ENCODE results near the gene DAB1.

The DAB1 gene

DNA sequence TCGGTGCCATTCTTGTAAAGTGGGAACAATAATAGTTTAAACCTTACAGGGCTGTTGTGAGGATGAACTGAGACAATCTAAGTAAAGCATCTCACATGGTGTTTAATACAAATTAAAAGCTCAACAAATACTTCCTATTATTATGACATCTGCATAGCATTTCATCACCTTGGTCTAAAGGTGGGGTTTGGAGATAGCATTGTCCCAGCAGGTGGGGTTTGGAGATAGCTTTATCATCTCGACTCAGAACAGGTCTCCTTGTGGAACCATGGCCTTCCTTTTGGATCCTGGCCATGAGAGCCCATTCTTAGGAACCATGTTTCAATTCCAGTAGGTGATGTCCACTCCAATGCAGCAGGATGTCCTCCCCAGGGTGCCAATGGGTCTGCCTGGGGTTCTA lies 437.5 kb downstream of the DAB1 start:
- no peak for DNase-seq (ENCODE audit: low read depth, low spot score)

GRCh38 chr1:56985857-56986256 lies 438.0 kb downstream of the DAB1 start:
- no peak for DNase-seq (ENCODE audit: low read depth, low spot score)
- H3K4me3 ChIP-seq (ENCODE audit: low read length), result no peak overlapping the region

More for the DNA sequence above, 437.5 kb downstream of the DAB1 start:
- H3K4me3 ChIP-seq (ENCODE audit: low read length), result no peak overlapping the region

- DNase-seq (ENCODE audit: low read depth, low spot score), result no peak
Measured at GRCh38 chr1:56983484-56983883, 440.4 kb downstream of the DAB1 start.

DNA sequence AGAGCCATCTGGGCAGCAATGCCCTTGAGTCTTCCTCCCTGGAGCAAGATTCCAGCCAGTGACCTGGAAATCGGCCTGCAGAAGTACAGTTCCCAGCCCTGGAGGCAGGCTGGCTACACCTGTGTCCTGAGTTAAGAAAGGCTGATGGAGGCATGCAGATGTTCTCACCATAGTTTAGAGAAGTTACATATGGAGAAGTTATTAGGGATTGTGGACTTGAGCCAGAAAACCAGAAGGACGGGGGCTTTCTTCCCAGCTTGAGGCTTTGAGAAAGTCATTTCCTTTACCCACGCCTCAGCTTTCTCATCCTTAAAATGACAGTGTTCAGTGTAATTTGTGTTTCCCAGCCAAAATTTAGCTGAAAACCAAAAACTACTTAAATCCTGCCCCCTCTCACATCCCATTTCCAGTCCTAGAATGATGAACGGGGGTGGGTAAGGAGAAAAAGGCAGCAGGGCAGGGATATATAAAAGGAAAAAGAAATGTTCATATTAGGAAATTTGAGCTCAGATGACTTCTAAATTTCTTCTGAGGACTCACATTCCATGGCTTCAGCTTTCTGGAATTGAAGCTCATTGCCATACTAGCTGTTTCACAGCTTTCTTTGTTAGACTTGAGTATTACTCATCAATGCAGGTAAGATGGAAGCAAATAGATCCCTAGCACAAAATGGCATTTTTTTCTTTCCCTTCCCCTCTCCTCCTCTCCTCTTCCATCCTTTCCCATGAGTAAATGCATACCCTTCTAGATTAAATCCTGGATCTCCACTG lies 443.7 kb downstream of the DAB1 start:
- no peak for DNase-seq (ENCODE audit: low read depth, low spot score)
- H3K4me3 ChIP-seq (ENCODE audit: low read length), result no peak overlapping the region

More at GRCh38 chr1:56983484-56983883, 440.4 kb downstream of the DAB1 start:
- no peak overlapping the region for H3K4me3 ChIP-seq (ENCODE audit: low read length)

DNA sequence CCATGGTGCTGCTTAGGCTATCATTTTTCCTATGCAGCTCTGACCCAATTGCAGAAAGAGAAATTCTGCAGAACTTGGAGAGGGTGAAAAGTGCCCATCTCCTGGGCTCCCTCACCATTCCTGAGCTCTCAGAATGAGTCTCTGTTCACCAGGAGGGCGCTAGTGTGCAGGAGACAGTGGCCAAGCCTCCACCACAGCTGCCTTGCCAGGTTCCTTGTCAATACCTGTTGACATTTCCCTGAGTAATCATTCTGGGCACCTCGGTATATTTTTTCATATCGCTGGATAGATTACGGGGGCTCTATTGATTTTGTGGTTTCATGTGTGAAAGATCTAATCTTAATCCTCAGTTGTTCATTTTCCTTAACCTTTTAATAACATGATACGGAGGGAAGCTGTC lies 445.0 kb downstream of the DAB1 start:
- no peak for DNase-seq (ENCODE audit: low read depth, low spot score)
- H3K4me3 ChIP-seq (ENCODE audit: low read length), result no peak overlapping the region

DNA sequence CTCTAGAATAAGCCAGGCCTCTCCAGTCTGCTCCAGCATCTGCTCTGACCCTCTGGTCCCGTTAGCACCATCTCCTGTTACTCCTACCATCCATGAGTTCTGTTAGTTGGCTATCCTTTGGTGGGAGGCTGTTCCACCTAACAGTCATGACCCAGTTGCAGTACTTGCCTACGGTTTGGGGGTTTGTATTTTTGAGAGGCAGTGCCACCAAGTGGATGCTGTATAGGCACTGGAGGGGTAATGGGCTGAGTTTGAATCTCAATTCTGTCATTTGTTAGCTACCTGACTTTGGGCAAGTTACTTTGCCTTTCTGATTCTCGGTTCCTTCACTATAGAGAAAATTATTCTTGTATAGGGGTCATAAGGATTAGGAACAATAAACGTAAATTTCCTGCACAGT lies 445.9 kb downstream of the DAB1 start:
- no peak overlapping the region for H3K4me3 ChIP-seq (ENCODE audit: low read length)
- no peak for DNase-seq (ENCODE audit: low read depth, low spot score)

- H3K4me3 ChIP-seq (ENCODE audit: low read length), result no peak overlapping the region
- DNase-seq (ENCODE audit: low read depth, low spot score), result peak; percentile 71
Measured at GRCh38 chr1:56975446-56975845, 448.4 kb downstream of the DAB1 start.

- peak; percentile 23 for DNase-seq (ENCODE audit: low read depth, low spot score)
- no peak overlapping the region for H3K4me3 ChIP-seq (ENCODE audit: low read length)
Measured at GRCh38 chr1:56973923-56974742, 449.7 kb downstream of the DAB1 start.

- no peak overlapping the region for H3K4me3 ChIP-seq (ENCODE audit: low read length)
- no peak for DNase-seq (ENCODE audit: low read depth, low spot score)
Measured at GRCh38 chr1:56972976-56973375, 450.9 kb downstream of the DAB1 start.

DNA sequence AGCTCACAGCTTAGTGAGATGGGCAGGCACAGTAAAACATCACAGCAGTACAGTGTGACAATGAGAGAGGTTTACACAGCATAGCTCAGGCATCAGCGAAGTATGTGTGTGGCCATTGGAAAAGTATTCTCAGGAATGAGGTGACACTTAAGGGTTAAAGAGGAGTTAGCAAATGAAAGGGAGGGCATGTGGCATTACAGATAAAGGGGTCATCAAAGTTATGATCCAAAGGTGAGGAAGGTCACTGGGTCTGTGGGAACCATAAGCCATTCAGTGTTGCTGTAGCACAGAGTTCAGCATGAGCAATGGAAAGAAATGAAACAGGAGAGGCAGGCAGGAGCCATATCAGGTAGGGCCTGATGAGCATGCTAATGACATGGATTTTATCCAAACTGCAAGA lies 453.6 kb downstream of the DAB1 start:
- H3K4me3 ChIP-seq (ENCODE audit: low read length), result no peak overlapping the region
- no peak for DNase-seq (ENCODE audit: low read depth, low spot score)

DNA sequence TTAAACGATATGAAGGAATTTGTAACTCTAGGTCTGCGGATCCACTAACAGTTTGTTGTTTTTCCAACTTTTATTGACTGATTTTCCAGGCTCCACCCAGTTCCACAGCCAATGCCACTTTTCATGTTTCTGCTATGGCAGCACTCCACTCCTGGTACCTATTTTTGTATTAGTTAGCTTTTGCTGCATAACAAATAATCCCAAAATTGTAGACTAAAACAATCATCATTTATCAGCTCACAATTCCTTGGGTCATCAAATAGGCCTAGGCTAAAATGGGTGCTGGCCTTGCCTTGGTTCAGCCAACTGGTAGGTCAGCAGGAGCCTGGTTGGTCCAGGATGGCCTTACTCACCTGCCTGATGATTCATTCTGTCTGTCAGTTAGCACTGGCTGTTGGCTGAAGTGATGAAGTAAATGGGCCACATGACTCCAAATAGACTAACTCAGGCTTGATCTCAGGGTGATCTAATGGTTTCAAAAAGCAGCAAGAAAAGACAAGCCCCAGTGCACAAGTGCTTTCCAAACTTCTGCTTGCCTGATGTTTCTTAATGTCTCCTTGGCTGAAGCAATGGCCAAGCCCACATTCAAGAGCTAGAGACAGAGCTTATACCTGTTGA lies 454.9 kb downstream of the DAB1 start:
- no peak for DNase-seq (ENCODE audit: low read depth, low spot score)
- H3K4me3 ChIP-seq (ENCODE audit: low read length), result no peak overlapping the region

DNA sequence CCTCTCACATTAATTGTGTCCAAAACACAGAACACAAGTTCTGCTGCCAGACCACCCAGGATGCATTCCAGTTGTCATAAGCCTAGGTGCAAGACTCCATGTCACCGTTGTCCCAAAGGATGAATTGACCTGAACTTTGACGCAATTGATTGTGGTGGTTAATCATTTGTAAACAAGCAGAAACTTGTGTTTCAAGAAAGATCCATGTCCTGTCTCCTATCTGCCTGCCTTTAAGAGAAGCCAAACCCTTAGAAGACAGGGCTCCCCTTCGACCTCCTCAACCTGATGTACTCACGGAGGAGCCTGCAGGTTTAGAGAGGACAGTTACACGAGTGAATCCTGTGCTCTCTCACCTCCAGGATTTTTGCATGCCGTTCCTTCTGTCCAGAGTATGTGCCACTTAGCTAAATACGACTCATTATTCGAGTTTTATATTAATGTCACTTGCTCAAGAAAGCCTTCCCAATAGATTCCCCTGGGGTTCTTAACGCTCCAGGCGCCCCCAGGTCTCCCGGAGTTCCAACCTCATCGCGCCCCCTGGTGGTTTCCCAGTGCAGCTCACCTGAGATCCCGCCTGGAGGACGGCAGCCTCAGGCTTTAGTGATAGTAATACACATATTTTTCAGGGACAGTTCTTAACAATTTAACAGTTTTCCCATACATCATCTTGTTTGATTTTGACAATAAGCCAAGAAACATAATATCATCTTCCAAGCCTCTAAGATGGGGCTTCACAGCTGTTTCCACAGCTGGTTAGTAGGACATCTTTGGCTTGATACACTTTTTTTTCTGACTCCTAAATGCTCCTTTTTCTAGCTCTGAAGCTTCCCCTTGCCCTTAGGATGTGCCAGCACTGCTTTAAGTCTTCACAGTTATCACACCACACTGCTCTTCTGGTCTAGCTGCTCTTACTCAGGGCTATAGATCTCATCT lies 455.7 kb downstream of the DAB1 start:
- no peak for DNase-seq (ENCODE audit: low read depth, low spot score)

DNA sequence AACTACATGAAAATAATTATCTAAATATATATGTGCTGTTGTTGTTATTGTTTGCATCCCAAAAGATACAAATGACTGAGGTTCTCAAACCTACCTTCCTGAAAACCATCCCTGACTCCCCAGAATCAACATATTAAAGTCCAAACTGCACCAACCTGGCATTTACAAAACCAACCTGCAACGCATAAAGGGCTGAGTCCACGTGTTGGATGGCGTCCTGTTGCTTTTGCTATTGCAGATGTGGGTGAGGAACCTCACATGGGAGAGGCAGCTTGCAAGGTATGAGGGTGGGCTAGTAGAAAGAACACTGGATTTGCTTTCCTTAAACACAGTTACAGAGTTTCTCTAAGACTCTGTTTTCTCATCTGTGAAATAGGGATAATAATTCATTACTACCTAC lies 456.5 kb downstream of the DAB1 start:
- no peak for DNase-seq (ENCODE audit: low read depth, low spot score)
- no peak overlapping the region for H3K4me3 ChIP-seq (ENCODE audit: low read length)

More for the DNA sequence above, 455.7 kb downstream of the DAB1 start:
- no peak overlapping the region for H3K4me3 ChIP-seq (ENCODE audit: low read length)

GRCh38 chr1:56966698-56966999 lies 457.2 kb downstream of the DAB1 start:
- no peak for DNase-seq (ENCODE audit: low read depth, low spot score)
- H3K4me3 ChIP-seq (ENCODE audit: low read length), result no peak overlapping the region

- no peak for DNase-seq (ENCODE audit: low read depth, low spot score)
- H3K4me3 ChIP-seq (ENCODE audit: low read length), result no peak within 1 kb of the TSS
Measured at GRCh38 chr1:56965916-56966697, 457.8 kb downstream of the DAB1 start, which contains the start of gene C8B. Gene C8B, minus strand, starts transcription at chr1:56966015. Its CDS starts 67 bp downstream, at chr1:56965948.

DNA sequence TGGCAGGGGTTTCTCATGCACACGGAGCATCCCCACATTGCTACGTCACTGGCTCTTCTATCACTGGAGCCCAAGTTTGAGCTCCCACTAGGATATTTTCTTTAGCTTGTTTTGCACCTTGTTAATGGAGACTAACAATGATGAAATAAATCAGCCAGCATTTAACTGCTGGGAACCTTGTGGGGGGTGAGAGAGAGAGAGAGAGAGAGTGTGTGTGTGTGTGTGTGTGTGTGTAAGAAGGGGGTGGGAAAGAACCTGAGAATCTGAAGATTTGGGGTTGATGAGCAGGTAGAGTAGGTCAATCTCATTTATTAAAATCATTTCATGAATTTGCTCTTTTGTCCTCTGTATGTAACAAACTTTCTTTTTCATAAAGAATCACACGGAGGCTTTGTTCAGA lies 458.7 kb downstream of the DAB1 start:
- DNase-seq (ENCODE audit: low read depth, low spot score), result no peak
- no peak overlapping the region for H3K4me3 ChIP-seq (ENCODE audit: low read length)

DNA sequence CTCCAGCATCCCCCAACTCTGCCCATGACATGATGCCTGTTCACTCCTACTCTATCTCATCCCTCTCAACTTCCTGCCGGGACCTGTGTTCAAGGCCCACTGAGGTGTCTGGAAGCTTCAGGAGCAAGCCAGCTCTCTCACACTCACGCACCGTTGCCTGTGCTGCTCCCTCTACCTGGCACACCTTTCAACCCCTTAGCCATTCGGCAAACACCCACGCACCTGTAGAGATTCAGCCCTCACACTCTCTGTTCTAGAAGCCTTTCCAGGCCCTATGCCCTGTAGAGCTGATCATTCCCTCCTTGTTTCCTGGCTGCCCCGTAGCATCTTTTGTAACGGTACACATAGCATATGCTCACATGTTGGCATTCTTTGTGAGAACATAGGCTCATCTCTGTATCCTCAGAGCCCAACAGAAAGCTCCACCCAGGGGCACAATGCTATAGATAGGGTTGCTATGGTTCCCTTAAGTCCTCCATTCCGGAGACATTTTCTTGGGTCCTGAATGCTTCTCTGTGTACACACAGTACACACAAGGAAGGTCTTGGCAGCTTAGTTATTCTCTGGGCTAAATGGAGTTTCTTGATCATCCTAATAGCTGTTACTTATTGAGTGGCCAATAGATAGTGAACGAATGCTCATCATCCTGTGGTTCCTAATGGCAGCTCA lies 459.4 kb downstream of the DAB1 start:
- no peak for DNase-seq (ENCODE audit: low read depth, low spot score)
- H3K4me3 ChIP-seq (ENCODE audit: low read length), result no peak overlapping the region

- H3K4me3 ChIP-seq (ENCODE audit: low read length), result no peak overlapping the region
- DNase-seq (ENCODE audit: low read depth, low spot score), result no peak
Measured at GRCh38 chr1:56963667-56964066, 460.2 kb downstream of the DAB1 start.

Measured in Jurkat, Clone E6-1 (cell line).